Neural cell (in vitro differentiated cells): ENCODE measurements around the gene RPS6KA2. TPM values are rescaled to one million over a fixed set of nuclear protein-coding genes. Genes with fewer than 3 reads are reported as not detected.

Experiments
- H2AFZ ChIP-seq: fragments of 200-600, 300-800 bp; sonication (generic), shearing (Covaris generic); 2 replicates; pipeline ENCODE4 v1.6.0; 2014; ENCODE audit warnings: low read depth, mild to moderate bottlenecking, antibody characterized with exemption, low read length, moderate library complexity
- H3F3A ChIP-seq: fragments of 200-600 bp; shearing (Covaris generic); 2 replicates; pipeline ENCODE4 v1.6.1; 2016; ENCODE audit warnings: mild to moderate bottlenecking, moderate library complexity, mixed read lengths, antibody characterized with exemption, low read length; ENCODE audit not compliant: insufficient read depth, poor library complexity, severe bottlenecking
- H3K27ac ChIP-seq: fragments of 200-600, 300-800 bp; sonication (generic), shearing (Covaris generic); 2 replicates; pipeline ENCODE4 v1.5.1; 2014; ENCODE audit warnings: mild to moderate bottlenecking, low read length, moderate library complexity
- H3K27me3 ChIP-seq: fragments of 300-800, 200-600 bp; sonication (generic), shearing (Covaris generic); 2 replicates; pipeline ENCODE4 v1.6.0; 2014; ENCODE audit warnings: mild to moderate bottlenecking, low read depth, low read length, moderate library complexity; ENCODE audit not compliant: insufficient read depth
- H3K36me3 ChIP-seq: fragments of 300-800, 200-600 bp; sonication (generic), shearing (Covaris generic); 2 replicates; pipeline ENCODE4 v1.5.1; 2014; ENCODE audit warnings: mild to moderate bottlenecking, antibody characterized with exemption, low read length, moderate library complexity; ENCODE audit not compliant: insufficient read depth
- H3K4me2 ChIP-seq: fragments of 300-800, 200-600 bp; sonication (generic), shearing (Covaris generic); 2 replicates; pipeline ENCODE4 v1.6.0; 2014; ENCODE audit warnings: mild to moderate bottlenecking, low read length
- H3K4me3 ChIP-seq: fragments of 300-800, 200-600 bp; sonication (generic), shearing (Covaris generic); 2 replicates; pipeline ENCODE4 v1.5.1; 2014; ENCODE audit warnings: mild to moderate bottlenecking, low read length, moderate library complexity
- H3K79me2 ChIP-seq: fragments of 200-600 bp; shearing (Covaris generic); replicated peaks from 2 replicates; pipeline ENCODE4 v1.6.0; 2014; ENCODE audit warnings: mild to moderate bottlenecking, low read length, moderate library complexity; ENCODE audit not compliant: insufficient read depth
- H3K9ac ChIP-seq: fragments of 300-800, 200-600 bp; sonication (generic), shearing (Covaris generic); 2 replicates; pipeline ENCODE4 v1.6.1; 2016; ENCODE audit warnings: mild to moderate bottlenecking, low read length, mixed read lengths
- H3K9me2 ChIP-seq: fragments of 200-600 bp; shearing (Covaris generic); 2 replicates; pipeline ENCODE4 v1.6.1; 2016; ENCODE audit warnings: mild to moderate bottlenecking, low read length, mixed read lengths; ENCODE audit not compliant: insufficient read depth
- H3K9me3 ChIP-seq: fragments of 200-600, 300-800 bp; sonication (generic), shearing (Covaris generic); 2 replicates; pipeline ENCODE4 v1.6.1; 2016; ENCODE audit warnings: mild to moderate bottlenecking, mixed run types, low read length, moderate library complexity, mixed read lengths
- H4K20me1 ChIP-seq: fragments of 200-600 bp; shearing (Covaris generic); 2 replicates; pipeline ENCODE4 v1.6.1; 2016; ENCODE audit warnings: mild to moderate bottlenecking, mixed run types; ENCODE audit not compliant: insufficient read depth
- CTCF ChIP-seq: fragments of 450-650 bp; IDR thresholded peaks from 2 replicates; pipeline ENCODE4 v1.5.1; 2014; ENCODE audit warnings: antibody characterized with exemption, mild to moderate bottlenecking, moderate library complexity; ENCODE audit not compliant: poor library complexity, severe bottlenecking
- EP300 ChIP-seq: fragments of 450-650 bp; conservative IDR thresholded peaks from 2 replicates; pipeline ENCODE4 v1.6.1; 2014; ENCODE audit warnings: antibody characterized with exemption, mild to moderate bottlenecking, moderate library complexity; ENCODE audit not compliant: poor library complexity, severe bottlenecking
- EZH2 ChIP-seq: fragments of 200-600, 300-800 bp; shearing (Covaris generic), sonication (generic); IDR thresholded peaks from 2 replicates; pipeline ENCODE4 v1.6.1; 2014; ENCODE audit warnings: antibody characterized with exemption, low read length, borderline replicate concordance, mild to moderate bottlenecking; ENCODE audit not compliant: insufficient read depth, poor library complexity, severe bottlenecking
- MXI1 ChIP-seq: fragments of 450-650 bp; conservative IDR thresholded peaks from 2 replicates; pipeline ENCODE4 v1.6.1; 2014; ENCODE audit warnings: antibody characterized with exemption, mild to moderate bottlenecking; ENCODE audit not compliant: poor library complexity, severe bottlenecking
- POLR2AphosphoS5 ChIP-seq: IDR thresholded peaks from 2 replicates; pipeline ENCODE4 v1.6.1; 2012
- RAD21 ChIP-seq: fragments of 450-650 bp; conservative IDR thresholded peaks from 2 replicates; pipeline ENCODE4 v1.6.1; 2014; ENCODE audit warnings: antibody characterized with exemption, mild to moderate bottlenecking, moderate library complexity
- REST ChIP-seq: IDR thresholded peaks from 2 replicates; pipeline ENCODE4 v1.6.1; 2012; ENCODE audit warnings: borderline replicate concordance
- SMC3 ChIP-seq: fragments of 450-650 bp; conservative IDR thresholded peaks from 2 replicates; pipeline ENCODE4 v1.6.1; 2014; ENCODE audit warnings: antibody characterized with exemption, mild to moderate bottlenecking, moderate library complexity; ENCODE audit not compliant: poor library complexity
- TAF1 ChIP-seq: IDR thresholded peaks from 2 replicates; pipeline ENCODE4 v1.6.1; 2012; ENCODE audit warnings: low read depth
- polyA plus RNA-seq: library from polyadenylated mRNA; depleted of rRNA; stranded (reverse); fragments of >200 nt; gene quantifications from 2 replicates; pipeline ENCODE4 v1.2.3, GENCODE V29; 2014

The RPS6KA2 gene
- polyA plus RNA-seq, 1 donor from 2014 or later = 34.3 TPM

GRCh38 chr6:166389119-166389518, 237.9 kb downstream of the RPS6KA2 start:
- H3F3A ChIP-seq = no peaks in the 10 kb centered on the region
- no peak overlapping the region for H3K4me2 ChIP-seq
- H3K9me3 ChIP-seq = no peaks in the 10 kb centered on the region
- no peak overlapping the region for H3K27ac ChIP-seq
- no peak for TF ChIP-seq SMC3
- TF ChIP-seq EZH2 = no peak
- no peaks in the 10 kb centered on the region for H3K79me2 ChIP-seq
- H3K4me3 ChIP-seq = no peak overlapping the region
- H3K9me2 ChIP-seq = no peaks in the 10 kb centered on the region
- no peaks in the 10 kb centered on the region for H3K36me3 ChIP-seq
- H2AFZ ChIP-seq = no peak overlapping the region
- no peak overlapping the region for H3K9ac ChIP-seq
- no peaks in the 10 kb centered on the region for H3K27me3 ChIP-seq
- no peaks in the 10 kb centered on the region for H4K20me1 ChIP-seq

GRCh38 chr6:166388290-166389004, 238.6 kb downstream of the RPS6KA2 start:
- H3K27me3 ChIP-seq = no peaks in the 10 kb centered on the region
- no peaks in the 10 kb centered on the region for H3K9me3 ChIP-seq
- no peak overlapping the region for H3K4me2 ChIP-seq
- TF ChIP-seq EP300 (no peak), CTCF (no peak), TAF1 (no peak), REST (no peak), SMC3 (no peak), RAD21 (no peak), MXI1 (no peak), POLR2AphosphoS5 (no peak), EZH2 (no peak)
- no peaks in the 10 kb centered on the region for H4K20me1 ChIP-seq
- H3K36me3 ChIP-seq = no peaks in the 10 kb centered on the region
- H3K79me2 ChIP-seq = no peaks in the 10 kb centered on the region
- no peaks in the 10 kb centered on the region for H3K9me2 ChIP-seq
- no peak overlapping the region for H2AFZ ChIP-seq
- no peaks in the 10 kb centered on the region for H3F3A ChIP-seq
- no peak overlapping the region for H3K9ac ChIP-seq
- no peak overlapping the region for H3K4me3 ChIP-seq
- no peak overlapping the region for H3K27ac ChIP-seq
